NOMO-1 treated with DMSO at 0.1 percent for 48 hours (cell line): ENCODE measurements around the gene CHI3L2.
A peak's percentile ranks its signal among the peaks of the same experiment; 100 is the strongest.

Experiments used
- DNase-seq: peaks from one replicate; lab custom pipeline; 2025; ENCODE audit not compliant: unreplicated experiment; lab: John Stamatoyannopoulos, UW

The CHI3L2 gene

DNA sequence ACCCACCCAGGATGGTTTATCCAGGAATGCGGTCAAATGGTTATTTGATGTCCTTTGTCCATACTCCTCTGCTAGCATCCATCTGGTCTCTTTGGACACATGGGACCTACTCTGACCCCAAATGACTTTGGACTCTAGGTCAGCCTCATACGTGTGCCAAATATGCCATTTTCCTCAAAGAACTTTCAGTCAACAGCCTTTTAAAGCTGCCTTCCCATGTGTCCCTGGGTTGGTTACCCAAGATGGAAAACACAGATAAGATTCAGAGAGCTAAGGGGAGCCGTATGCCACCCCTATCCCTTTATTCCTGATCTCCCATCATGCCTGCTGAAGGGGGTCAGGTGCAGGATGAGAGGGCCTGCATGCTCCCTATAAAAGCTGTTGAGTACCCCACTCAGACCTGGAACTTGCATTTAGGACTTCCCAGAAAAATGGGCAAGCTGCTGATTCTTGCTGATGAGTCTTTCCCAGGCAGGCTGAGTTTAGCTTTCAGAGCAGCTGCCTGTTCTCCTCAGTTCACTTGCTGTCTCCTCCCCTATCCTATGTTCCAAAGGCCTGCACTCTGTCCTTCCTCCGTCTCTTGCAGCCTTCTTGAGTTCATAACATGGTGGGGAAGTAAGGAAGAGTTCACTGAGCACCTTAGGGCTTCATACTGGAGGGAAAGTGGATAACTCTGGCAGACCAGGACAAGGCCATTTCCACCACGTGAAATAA, 19.8 kb downstream of the CHI3L2 start:
- no peak for DNase-seq

DNA sequence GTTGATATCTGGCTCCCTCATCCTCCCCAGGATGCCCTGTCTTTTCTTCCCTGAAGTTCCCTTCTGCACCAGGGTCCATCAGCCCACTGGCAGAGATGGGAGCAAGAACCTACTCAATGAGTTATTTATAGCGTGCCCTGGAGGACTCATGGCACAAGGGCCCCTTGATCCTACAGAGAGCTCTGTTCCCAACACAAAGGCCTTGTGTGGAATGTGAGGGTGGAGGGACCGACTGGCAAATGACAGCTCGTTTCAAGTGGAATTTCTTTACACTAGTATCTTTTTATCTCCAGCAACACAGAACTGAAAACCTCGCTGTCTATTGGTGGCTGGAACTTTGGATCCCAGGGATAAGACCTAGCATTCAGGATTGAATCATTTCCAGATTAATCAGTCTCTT, 22.4 kb downstream of the CHI3L2 start:
- DNase-seq: no peak

DNA sequence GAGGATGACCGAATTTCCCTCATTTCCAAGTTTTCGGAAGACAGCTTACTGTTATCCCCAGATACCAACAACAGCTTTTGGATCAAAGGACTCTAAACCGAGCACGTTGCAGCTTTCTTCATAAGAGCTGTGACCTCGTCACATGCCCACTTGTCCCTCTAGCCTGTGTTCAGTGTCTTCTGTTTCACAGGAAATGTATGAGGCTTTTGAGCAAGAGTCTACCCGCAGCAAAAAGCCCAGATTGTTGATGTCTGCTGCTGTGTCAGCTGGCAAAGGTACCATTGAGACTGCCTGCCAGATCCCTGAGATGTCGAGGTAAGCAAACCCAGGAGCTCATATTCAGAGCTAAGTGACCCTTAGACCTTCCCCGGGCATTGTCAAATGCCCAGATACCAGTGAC, 24.1 kb downstream of the CHI3L2 start:
- DNase-seq: no peak

- DNase-seq: no peak
These were observed 25.3 kb downstream of the CHI3L2 start for GRCh38 chr1:111252786-111253185.

DNA sequence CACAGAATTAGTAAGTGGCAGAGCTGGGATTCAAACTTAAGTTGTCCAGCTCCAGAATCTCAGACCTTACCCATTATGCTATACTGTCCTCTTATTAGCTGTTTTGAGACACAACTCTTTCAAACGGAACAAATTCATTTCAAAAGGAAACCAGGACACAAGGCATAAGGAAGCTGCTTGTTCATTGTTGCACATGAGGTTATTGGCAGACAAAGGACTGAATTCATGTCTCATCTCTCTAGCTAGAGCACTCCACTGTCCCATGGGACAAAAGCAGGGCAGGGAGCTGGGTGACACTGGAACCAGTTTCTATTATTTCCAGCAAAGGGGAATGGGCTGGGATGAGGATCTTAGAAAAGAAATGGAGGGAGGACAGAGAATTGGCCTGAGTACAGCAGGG, 26.4 kb downstream of the CHI3L2 start:
- no peak for DNase-seq

GRCh38 chr1:111256988-111257658, 29.6 kb downstream of the CHI3L2 start:
- no peak for DNase-seq

DNA sequence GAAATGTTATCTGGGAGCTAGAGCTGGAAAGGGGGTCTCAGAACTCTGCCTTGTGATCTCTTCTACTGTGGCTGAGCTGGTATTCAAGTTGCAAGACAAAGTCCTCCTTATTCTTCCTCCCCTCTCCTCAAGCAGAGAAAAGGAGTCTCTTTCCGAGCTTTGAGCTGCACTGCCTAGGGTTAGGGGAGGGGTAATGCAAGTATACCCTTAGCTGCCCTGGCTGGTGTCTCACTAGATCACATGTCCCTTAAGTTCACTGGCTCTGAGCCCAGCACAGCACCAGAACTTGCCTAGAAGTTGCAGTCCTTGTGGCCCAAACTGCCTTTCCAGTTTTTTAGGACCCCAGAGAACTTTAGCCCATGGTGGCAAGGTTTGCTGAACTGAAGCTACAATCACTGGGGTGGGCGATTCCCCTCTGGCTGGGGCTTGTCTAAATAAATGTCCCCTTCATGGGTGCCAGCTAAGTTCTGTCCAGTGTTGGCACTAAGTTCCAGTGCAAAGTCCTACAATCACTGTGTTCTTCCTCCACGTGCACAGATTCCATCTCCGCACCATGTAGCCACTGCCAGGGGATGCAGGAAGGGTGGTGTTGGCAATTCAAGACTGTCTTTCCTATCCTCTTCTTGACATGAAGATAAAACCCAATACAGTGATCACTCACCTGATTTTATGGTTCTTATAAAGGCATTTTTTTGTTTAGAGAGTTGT, 40.4 kb downstream of the CHI3L2 start:
- DNase-seq: no peak

DNA sequence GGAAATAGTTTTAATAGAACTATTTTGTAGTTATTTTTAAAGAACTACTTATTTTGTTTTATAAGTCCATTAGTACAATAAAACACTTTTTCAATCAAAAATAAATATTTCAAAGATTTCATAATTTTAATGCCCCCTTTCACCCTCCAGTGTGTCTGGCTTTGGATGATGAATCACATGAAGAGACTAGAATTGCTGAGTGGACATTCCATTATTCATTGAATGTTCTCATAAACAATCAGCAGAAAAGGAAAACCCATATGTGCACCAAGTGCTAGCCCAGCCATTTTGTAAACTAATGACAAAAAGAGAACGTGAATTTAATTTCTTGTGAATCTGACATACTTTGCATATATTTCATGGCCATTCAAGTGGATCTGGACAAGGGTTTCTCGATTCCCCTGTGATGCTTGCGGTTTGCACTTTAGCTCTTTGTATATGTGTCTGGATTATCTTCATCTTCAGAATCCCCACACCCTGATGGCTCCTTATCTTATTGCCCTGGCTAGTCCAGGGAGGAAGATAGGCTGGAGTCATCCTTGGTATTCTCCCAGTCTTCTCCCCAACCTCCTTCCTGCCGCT, 42.4 kb downstream of the CHI3L2 start:
- DNase-seq: no peak

- DNase-seq: no peak
These were observed 43.4 kb downstream of the CHI3L2 start for GRCh38 chr1:111270771-111271463.

DNA sequence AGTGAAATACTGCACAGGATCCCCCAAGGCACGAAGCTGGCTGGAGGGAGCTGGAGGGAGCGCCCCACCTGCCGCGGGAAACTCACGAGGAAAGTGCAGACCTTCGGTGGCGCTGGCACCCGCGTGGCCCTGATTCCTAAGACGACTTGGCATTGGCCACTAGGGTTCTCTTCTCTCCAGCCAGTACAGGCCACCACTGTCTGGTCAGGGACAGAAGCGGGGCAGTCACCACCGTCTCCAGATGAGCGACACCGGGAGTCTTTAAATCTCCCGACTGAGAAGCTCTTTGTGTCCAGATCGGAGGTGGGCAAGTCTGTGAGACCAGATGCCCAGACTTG, 43.9 kb downstream of the CHI3L2 start:
- DNase-seq: no peak

- no peak for DNase-seq
These were observed 44.6 kb downstream of the CHI3L2 start for GRCh38 chr1:111272081-111272480.

- DNase-seq: peak; percentile 27
These were observed 47.1 kb downstream of the CHI3L2 start for GRCh38 chr1:111274653-111275052.

DNA sequence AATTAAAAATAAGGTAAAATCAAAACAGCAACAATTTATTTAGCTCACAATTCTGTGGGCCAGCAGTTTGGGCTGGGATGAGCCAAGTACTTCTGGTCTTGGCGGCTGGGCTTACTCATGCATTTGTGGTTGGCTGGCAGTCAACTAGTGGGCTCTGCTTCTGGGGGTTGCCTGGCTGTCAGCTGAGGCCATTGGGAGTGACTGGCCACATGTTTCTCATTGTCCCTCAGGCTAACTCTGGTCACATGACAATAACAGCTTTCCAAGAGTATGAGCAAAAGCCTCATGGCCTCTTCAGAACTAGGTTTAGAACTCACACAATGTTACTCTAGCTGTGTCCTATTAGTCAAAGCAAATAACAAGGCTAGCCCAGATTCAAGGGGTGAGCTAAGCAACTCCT, 47.6 kb downstream of the CHI3L2 start:
- DNase-seq: no peak

DNA sequence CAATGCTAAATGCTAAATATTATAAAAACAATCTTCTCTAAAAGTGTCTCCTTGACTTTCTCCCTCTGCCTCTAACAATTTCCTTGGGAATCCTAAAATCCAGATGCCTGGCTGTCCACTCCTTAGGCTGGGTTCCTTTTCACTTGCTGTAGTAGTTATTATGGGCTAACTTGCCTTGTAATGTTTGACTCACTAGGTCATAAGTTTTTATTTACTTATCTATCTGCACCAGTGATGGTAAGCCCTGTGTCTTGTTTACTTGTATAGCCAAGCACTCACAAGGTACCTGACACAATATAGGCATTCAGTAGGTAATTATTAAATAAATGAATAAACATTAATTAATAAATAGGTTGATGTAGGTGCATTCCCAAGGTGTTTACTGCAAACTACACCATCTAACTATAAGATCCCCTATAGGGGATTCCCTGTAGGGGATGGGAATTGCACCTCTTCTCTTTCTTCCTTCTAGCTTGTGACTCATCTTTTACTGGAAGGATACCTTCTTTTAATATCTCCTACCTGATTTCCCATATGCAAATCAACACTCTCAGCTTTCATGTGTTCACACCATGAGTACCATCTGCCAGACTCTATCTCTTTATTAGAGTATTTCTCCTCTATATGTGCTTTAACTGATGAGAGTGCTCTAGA, 48.4 kb downstream of the CHI3L2 start:
- no peak for DNase-seq

DNA sequence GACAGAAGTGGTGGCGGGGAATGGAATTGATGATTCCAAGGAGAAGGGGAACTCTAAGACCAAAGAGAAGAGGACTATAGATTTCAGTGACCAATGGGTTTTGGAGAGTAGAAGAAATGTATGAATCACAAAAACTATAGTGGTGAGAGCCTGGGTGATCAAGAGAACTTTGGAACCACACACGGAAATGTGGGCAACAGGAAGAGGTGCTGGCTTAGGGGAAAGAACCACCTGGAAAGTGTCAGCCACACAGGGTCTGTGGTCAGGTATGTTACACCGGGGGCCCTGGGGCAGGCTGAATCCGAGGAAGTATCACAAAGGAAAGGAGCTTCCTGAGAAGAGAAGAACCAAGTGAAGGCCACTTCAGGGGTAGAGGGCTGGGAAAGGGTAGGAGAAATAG, 51.6 kb downstream of the CHI3L2 start:
- no peak for DNase-seq

DNA sequence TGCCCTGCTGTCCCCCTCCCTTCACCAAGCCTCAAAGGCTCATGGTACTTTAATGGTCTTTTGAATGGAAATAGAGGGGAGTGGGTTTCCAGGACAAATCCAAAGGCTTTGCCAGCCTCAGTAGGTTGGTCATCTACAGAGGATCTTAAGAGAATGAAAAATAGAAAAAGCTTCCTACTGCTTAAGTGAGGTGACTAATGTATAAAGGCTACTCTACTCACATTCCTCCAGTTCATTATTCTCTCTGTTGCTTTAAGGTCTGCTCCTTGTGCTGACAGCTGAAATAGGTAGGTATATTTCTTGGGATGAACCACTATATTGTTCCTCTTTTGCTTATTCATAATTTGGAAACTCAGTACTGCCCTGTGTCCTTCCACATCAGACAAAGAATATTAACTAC, 52.8 kb downstream of the CHI3L2 start:
- DNase-seq: no peak

DNA sequence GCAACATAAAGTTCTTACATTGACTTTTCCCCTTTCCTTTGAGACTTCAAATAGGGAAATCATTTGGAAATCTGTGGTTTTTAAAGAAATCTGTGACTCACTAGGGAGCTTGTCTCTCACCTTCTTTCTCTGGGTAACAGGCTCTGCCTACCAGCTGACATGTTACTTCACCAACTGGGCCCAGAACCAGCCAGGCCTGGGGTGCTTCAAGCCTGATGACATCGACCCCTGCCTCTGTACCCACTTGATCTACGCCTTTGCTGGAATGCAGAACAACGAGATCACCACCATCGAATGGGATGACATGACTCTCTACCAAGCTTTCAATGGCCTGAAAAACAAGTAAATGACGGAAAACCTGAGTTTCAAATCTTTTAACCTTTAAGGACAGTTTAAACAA, 53.9 kb downstream of the CHI3L2 start:
- DNase-seq: no peak

GRCh38 chr1:111283838-111284237, 56.3 kb downstream of the CHI3L2 start:
- DNase-seq: no peak

DNA sequence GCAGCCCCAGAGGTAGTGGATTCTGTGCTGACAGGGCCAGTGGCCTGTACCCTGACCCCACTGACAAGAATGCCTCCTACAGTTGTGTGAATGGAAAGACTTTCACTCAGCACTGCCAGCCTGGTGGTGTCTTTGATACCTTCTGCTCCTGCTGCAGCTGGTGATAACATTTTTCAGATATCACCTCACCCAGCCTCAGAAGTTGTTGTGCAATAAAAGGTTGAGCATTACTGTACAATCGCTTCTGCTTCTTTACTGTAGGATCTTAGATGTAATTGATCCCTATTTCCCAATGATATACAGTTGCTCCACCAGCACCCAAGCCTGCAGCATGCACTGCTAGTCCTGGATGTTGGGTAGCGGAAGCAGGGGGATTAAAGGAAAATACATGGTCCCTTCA, 58.4 kb downstream of the CHI3L2 start:
- no peak for DNase-seq

DNA sequence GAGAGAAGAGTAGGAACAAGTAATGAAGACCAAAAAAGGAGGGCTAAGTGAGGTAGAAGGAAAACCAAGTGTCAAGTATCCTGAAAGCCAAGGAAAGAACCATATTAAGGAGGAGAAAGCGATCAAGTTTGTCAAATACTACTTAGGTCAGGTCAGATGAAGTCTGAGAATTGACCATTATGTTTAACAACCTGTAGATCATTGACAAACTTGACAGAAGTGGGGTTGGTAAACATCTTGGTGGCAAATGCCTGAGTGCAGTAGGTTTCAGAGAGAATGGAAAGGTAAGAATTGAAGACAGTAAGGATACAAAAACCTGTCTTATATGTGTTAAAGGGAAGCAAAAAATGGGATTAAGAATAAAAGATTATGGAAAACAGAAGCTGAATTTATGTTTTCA, 59.4 kb downstream of the CHI3L2 start:
- no peak for DNase-seq

DNA sequence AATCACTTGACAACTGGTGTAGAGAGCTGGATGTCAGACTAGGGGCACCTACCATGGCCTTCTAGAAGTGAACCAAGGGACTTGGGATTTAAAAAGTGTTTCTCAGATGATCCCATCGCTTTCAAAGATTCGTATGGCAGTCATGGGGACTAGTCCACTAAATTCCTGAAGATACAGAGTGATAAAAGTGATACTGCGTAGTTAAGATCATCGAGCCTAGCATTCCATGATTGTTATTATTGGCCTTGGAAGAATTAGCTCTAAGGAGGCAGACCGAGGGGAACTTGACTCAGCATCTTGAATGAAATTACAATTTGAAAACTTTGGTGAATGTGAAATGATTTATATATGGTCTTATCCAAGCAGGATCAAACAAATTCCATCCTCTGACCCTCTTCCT, 61.9 kb downstream of the CHI3L2 start:
- DNase-seq: no peak
